ENCODE measurements around the gene SMIM3. TPM values are rescaled to one million over a fixed set of nuclear protein-coding genes. Genes with fewer than 3 reads are reported as not detected.

SMIM3 gene
- total RNA-seq, 1 experiment from 2014 or later: 15.6 TPM

- ChIA-PET POLR2A (ENCODE audit: unreplicated experiment) (interaction anchor here (0.6 to 0.9 kb wide), 4 partner anchors 20 to 334 kb away, joined by 3 read pairs; partner anchors contain the start of gene SMIM3), CTCF (no interaction called here)
- TSS peak; percentile 69 for BruUV-seq (replicated peaks)
These were observed 19.8 kb upstream of the SMIM3 start, which contains the start of gene DCTN4 for GRCh38 chr5:150758531-150759333. DCTN4 (minus strand) TSS chr5:150759017; CDS start chr5:150758993, 24 bp downstream.

GRCh38 chr5:150759334-150759583 is 19.3 kb upstream of the SMIM3 start:
- Histone ChIP-seq H3K9me2 (replicated peaks; ENCODE audit: low read length) (no peaks in the 10 kb centered on the region), H3F3A (ENCODE audit: low read length, unreplicated experiment) (no peaks in the 10 kb centered on the region), H3K9me3 (ENCODE audit: low read length) (no peaks in the 10 kb centered on the region), H3K79me2 (ENCODE audit: low read length) (peaks cover 41% of the 10 kb centered on the region), H3K4me1 (ENCODE audit: insufficient read depth, low read length) (peaks cover 23% of the 10 kb centered on the region), H2AFZ (ENCODE audit: low read length) (peak overlapping the region; percentile 89), H3K4me3 (ENCODE audit: low read length) (peak overlapping the region; percentile 84), H3K27ac (ENCODE audit: low read length) (peak overlapping the region; percentile 87), H3K4me2 (ENCODE audit: low read length) (peak overlapping the region; percentile 85), H4K20me1 (ENCODE audit: low read length) (no peaks in the 10 kb centered on the region), H3K27me3 (ENCODE audit: low read length) (no peaks in the 10 kb centered on the region), H3K9ac (ENCODE audit: low read length) (peak overlapping the region; percentile 89), H3K36me3 (ENCODE audit: low read depth, low read length) (peaks cover 20% of the 10 kb centered on the region)
- POLR2A ChIA-PET (ENCODE audit: unreplicated experiment): no interaction called here
- intact Hi-C loops (cut with micrococcal nuclease): loop anchor here (2.0 kb wide), 1 partner anchor 42 kb away; no protein-coding TSS in a partner anchor
- BruUV-seq (replicated peaks): TSS peak; percentile 91
- ATAC-seq (peak; percentile 0; the same call in 1 of the 2 replicates), DNase-seq (no peak)
- no peak for TF ChIP-seq EZH2phosphoT487 (IDR thresholded peaks at IDR 0.05; ENCODE audit: borderline replicate concordance, low read length)
- CTCF ChIA-PET: no interaction called here

More at GRCh38 chr5:150758531-150759333, 19.8 kb upstream of the SMIM3 start, which contains the start of gene DCTN4:
- H3K9ac ChIP-seq (ENCODE audit: low read length): peak within 1 kb of the TSS; percentile 89
- peak; percentile 97 for DNase-seq
- H3K4me3 ChIP-seq (ENCODE audit: low read length): peak within 1 kb of the TSS; percentile 84
- H3K9me3 ChIP-seq (ENCODE audit: low read length): no peaks in the 10 kb centered on the region
- peak within 1 kb of the TSS; percentile 85 for H3K4me2 ChIP-seq (ENCODE audit: low read length)
- peak within 1 kb of the TSS; percentile 87 for H3K27ac ChIP-seq (ENCODE audit: low read length)
- H2AFZ ChIP-seq (ENCODE audit: low read length): peak within 1 kb of the TSS; percentile 89
- TF ChIP-seq EZH2phosphoT487 (IDR thresholded peaks at IDR 0.05; ENCODE audit: borderline replicate concordance, low read length): no peak
- TF ChIP-seq, protein P1, sequence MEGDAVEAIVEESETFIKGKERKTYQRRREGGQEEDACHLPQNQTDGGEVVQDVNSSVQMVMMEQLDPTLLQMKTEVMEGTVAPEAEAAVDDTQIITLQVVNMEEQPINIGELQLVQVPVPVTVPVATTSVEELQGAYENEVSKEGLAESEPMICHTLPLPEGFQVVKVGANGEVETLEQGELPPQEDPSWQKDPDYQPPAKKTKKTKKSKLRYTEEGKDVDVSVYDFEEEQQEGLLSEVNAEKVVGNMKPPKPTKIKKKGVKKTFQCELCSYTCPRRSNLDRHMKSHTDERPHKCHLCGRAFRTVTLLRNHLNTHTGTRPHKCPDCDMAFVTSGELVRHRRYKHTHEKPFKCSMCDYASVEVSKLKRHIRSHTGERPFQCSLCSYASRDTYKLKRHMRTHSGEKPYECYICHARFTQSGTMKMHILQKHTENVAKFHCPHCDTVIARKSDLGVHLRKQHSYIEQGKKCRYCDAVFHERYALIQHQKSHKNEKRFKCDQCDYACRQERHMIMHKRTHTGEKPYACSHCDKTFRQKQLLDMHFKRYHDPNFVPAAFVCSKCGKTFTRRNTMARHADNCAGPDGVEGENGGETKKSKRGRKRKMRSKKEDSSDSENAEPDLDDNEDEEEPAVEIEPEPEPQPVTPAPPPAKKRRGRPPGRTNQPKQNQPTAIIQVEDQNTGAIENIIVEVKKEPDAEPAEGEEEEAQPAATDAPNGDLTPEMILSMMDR (conservative IDR thresholded peaks at IDR 0.05; ENCODE audit: low read depth, low read length): no peak
- no peak for TF ChIP-seq EZH2 (IDR thresholded peaks at IDR 0.05; ENCODE audit: low read length, unreplicated experiment)
- no peaks in the 10 kb centered on the region for H3K9me2 ChIP-seq (replicated peaks; ENCODE audit: low read length)
- peaks cover 25% of the 10 kb centered on the region for H3K36me3 ChIP-seq (ENCODE audit: low read depth, low read length)
- no peaks in the 10 kb centered on the region for H3F3A ChIP-seq (ENCODE audit: low read length, unreplicated experiment)
- H3K4me1 ChIP-seq (ENCODE audit: insufficient read depth, low read length): peaks cover 29% of the 10 kb centered on the region
- H3K79me2 ChIP-seq (ENCODE audit: low read length): peaks cover 46% of the 10 kb centered on the region
- ATAC-seq: peak; percentile 94
- intact Hi-C loops (cut with micrococcal nuclease): loop anchor here (1.0 to 2.0 kb wide), 2 partner anchors 20 to 42 kb away; partner anchors contain the start of gene SMIM3
- no peaks in the 10 kb centered on the region for H4K20me1 ChIP-seq (ENCODE audit: low read length)
- no peaks in the 10 kb centered on the region for H3K27me3 ChIP-seq (ENCODE audit: low read length)

- no peak for DNase-seq
- no TSS peak for BruUV-seq (replicated peaks)
These were observed 16.3 kb upstream of the SMIM3 start for GRCh38 chr5:150762211-150762610.

More at GRCh38 chr5:150762211-150762610, 16.3 kb upstream of the SMIM3 start:
- H3K27me3 ChIP-seq (ENCODE audit: low read length): no peaks in the 10 kb centered on the region
- ChIA-PET CTCF (no interaction called here), POLR2A (ENCODE audit: unreplicated experiment) (no interaction called here)
- no peaks in the 10 kb centered on the region for H4K20me1 ChIP-seq (ENCODE audit: low read length)
- intact Hi-C loops (cut with micrococcal nuclease): no loop called here
- no peak overlapping the region for H3K27ac ChIP-seq (ENCODE audit: low read length)
- no peaks in the 10 kb centered on the region for H3K36me3 ChIP-seq (ENCODE audit: low read depth, low read length)
- no peak for ATAC-seq
- no peak overlapping the region for H3K4me2 ChIP-seq (ENCODE audit: low read length)
- H3F3A ChIP-seq (ENCODE audit: low read length, unreplicated experiment): no peaks in the 10 kb centered on the region
- TF ChIP-seq EZH2 (IDR thresholded peaks at IDR 0.05; ENCODE audit: low read length, unreplicated experiment) (no peak), EZH2phosphoT487 (IDR thresholded peaks at IDR 0.05; ENCODE audit: borderline replicate concordance, low read length) (no peak)
- TF ChIP-seq, protein P1 (conservative IDR thresholded peaks at IDR 0.05; ENCODE audit: low read depth, low read length): no peak
- peaks cover 11% of the 10 kb centered on the region for H3K79me2 ChIP-seq (ENCODE audit: low read length)
- H3K4me1 ChIP-seq (ENCODE audit: insufficient read depth, low read length): peaks cover 14% of the 10 kb centered on the region
- H3K9ac ChIP-seq (ENCODE audit: low read length): no peak overlapping the region
- no peaks in the 10 kb centered on the region for H3K9me3 ChIP-seq (ENCODE audit: low read length)
- H3K9me2 ChIP-seq (replicated peaks; ENCODE audit: low read length): no peaks in the 10 kb centered on the region
- no peak overlapping the region for H3K4me3 ChIP-seq (ENCODE audit: low read length)
- no peak overlapping the region for H2AFZ ChIP-seq (ENCODE audit: low read length)
